ENCODE measurements around the gene DRAM2.
"Not testable (repeated sequence)": the region's sequence is repeated elsewhere in the genome, so short reads cannot be mapped to it uniquely, and the experiment has no call there.

DRAM2 gene

DNA sequence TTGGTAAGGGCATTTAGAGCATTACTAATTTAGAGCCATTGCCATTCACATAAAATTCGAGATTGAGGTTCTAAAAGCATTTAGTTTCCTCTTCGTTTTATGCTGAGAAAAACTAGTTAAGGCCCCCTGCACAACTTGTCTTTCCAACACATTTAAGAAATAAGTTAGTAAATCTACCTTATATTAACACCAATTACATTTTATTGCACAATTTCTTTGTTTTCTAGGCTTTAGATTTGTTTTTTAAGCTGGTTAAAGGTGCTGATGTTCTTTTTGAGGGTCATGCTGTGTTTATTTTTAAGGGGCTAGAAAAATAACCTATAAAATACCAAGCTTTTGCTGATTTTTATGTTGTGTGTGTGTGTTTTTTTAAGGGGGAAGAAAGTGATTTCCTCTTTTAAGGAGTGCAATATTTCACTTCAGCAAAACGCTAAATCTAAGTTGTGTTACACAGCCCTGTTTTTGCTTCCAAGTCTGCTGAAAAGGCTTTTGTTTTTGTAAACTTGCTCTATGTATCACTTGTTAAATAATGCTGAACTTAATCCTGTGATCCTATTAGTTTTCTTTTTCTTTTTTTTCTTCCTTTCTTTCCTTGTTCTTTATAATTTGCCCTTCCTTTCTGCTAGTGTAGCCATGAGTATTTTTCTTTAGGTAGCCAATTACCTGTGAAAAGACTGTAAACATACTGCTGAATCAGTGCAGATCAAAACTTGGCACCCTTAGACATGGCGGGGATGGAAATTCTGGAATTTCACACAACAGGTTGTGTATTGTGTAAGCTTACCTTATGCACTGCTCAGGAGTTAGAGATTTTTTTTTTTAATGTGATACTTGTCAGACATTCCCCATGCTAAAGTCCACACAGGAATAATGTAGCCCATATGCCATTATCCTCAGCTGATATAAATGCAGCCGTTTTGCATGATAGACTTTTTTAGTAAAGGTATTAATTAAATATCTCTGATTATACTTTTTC is 1.6 kb upstream of the DRAM2 start:
- no peak for DNase-seq

GRCh38 chr1:111140680-111140967 is 731 bp upstream of the DRAM2 start:
- no peak for DNase-seq

GRCh38 chr1:111139324-111139955 is 453 bp downstream of the DRAM2 start:
- DNase-seq = peak; percentile 53

DNA sequence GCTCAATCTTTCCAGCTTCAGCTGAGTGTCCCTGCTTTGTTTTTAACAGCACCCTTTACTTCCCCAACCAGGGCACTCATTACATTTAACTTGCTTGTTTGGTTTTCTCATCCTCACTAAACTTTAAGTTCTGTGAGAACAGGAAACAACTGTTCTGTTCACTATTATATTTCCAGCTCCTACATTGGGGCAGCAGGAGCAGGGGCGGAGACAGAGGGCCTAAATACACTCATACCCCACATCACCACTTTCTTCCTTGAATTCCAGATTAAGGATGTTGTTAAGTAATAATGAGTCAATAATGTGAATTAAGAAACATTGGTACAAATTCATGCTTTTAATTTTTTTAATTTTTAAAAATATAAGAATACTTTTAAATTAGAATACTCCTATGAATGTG is 6.0 kb downstream of the DRAM2 start:
- no peak for DNase-seq

GRCh38 chr1:111131693-111132092 is 8.2 kb downstream of the DRAM2 start:
- DNase-seq = no peak

DNA sequence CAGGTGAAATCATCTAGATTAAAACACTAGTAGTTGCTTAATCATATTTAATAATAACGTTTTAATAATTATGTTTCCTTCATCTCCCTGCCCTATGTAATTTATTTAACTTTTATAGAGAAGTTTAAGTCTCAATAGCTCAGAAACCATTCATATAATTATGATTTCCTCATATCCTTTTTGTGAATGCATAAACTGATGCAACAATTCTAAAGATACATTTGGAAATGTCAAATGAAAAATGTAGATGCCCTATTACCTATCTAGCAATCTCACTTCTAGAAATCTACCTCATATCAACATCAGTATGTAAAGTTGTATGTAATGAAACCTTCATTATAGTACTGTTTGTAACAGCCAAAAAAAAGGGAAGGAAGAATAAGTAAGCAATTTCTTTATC is 10.5 kb downstream of the DRAM2 start:
- no peak for DNase-seq

GRCh38 chr1:111127923-111128643 is 11.8 kb downstream of the DRAM2 start:
- DNase-seq = no peak

DNA sequence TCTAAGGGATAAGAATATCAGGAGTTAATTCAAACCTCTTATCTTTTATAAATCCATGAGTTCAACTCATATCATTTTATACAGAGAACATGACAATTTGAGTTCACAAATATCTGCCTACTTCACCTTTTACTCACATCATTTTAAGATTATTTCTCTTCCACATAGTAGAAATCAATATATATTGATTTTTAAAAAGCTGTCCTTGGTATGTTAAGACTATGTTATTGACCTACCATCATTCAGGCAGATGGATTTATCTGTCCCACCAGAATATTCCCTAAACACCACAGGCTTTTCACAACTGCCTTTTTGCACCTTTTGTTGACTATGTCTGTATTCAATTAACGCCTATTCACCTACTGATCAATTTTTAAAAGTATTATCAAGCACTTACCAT is 13.5 kb downstream of the DRAM2 start:
- DNase-seq = no peak

DNA sequence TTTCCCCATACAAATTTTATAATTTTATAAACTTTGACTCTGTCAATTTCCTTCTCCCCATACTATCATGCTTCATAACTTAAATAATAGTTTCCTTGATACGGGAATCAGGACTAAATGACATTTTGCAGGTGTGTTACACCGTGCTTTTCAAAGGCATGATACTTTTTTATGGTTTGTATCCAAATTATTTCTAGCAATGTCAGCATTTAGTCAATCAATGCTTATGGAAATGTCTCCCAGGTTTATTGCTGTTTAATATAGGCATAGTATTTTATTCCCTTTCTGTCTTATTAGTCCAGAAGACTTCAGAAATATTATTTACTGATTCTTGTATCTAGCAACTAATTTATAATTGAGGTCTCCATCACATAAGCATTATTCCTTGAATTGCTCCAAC is 23.4 kb downstream of the DRAM2 start:
- DNase-seq = no peak

- no peak for DNase-seq
Measured at GRCh38 chr1:111110197-111110899, 29.5 kb downstream of the DRAM2 start.

- DNase-seq = no peak
Measured at GRCh38 chr1:111104981-111105380, 34.9 kb downstream of the DRAM2 start.

DNA sequence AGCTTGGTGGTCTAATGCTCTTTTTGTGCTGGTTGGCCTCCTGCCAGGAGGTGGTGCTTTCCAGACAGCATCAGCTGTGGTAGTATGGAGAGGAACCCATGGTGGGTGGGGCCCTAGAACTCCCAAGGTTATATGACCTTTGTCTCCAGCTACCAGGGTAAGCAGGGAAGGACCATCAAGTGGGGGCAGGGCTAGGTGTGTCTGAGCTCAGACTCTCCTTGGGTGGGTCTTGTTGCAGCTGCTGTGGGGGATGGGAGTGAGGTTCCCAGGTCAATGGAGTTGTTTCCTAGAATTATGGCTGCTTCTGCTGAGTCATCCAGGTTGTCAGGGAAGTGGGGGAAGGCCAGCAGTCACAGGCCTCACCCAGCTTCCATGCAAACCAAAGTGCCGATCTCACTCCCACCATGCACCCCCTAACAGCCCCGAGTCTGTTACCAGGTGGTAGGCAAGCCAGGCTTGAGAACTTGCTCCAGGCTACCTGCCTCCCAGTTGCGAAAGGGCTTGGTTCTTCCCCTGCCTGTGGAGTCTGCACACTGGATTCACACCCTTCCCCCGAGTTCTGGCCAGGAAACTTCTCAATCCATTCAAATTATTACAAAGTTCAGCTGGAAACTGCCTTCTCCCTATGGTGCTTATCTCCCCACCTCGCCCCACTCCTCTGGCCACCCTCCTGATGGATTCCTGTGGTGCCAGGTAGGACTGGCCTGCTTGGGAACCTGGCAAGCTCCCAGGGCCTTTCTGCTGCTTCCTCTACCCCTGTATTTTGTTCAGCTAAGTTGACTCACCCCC is 37.8 kb downstream of the DRAM2 start:
- DNase-seq = no peak

- peak; percentile 78 for DNase-seq
Measured at GRCh38 chr1:111099289-111099688, 40.6 kb downstream of the DRAM2 start.

- no peak for DNase-seq
Measured at GRCh38 chr1:111097356-111098099, 42.4 kb downstream of the DRAM2 start.

DNA sequence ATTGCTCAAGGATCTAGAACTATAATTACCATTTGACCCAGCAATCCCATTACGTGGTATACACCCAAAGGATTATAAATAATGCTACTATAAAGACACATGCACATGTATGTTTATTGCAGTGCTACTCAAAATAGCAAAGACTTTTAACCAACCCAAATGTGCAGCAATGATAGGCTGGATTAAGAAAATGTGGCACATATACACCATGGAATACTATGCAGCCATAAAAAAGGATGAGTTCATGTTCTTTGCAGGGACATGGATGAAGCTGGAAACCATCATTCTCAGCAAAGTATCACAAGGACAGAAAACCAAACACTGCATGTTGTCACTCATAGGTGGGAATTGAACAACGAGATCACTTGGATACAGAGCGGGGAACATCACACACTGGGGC is 44.5 kb downstream of the DRAM2 start:
- DNase-seq = not testable (repeated sequence)

DNA sequence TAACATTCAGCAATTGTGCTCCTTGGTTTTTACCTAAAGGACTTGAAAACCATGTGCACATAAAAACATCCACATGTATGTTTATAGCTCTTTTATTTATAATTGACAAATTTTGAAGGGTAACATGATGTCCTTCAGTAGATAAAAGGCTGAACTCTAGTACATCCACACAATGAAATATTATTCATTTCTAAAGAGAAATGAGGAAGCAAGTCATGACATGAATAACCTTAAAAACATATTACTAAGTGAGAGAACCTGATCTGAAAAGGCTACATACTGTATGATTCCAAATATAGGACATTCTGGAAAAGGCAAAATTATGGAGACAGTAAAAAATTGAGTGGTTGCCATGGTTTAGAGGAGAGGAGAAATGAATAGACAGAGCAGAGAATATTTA is 50.3 kb downstream of the DRAM2 start:
- DNase-seq = no peak

GRCh38 chr1:111085676-111086075 is 54.2 kb downstream of the DRAM2 start:
- no peak for DNase-seq

DNA sequence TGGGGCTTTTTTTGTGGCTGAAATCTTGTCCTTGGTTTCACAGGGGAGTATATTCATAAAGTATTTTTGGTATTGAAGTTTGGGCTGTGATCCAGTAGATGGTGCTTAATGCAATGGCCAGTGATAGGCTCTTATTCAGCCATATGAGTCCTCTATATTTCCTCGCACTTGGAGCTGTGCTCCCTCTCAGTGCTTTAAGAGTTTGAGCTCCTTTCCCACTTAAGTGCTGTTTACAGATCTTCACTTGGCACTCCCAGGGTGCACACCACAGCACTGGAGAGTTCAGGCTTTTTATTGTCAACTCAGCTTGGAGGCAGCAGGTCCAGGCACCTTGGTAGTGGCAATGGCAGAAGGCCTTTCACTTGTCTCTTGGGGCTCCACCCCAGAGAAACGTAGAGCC is 54.9 kb downstream of the DRAM2 start:
- DNase-seq = no peak

GRCh38 chr1:111082421-111083203 is 57.3 kb downstream of the DRAM2 start:
- no peak for DNase-seq

DNA sequence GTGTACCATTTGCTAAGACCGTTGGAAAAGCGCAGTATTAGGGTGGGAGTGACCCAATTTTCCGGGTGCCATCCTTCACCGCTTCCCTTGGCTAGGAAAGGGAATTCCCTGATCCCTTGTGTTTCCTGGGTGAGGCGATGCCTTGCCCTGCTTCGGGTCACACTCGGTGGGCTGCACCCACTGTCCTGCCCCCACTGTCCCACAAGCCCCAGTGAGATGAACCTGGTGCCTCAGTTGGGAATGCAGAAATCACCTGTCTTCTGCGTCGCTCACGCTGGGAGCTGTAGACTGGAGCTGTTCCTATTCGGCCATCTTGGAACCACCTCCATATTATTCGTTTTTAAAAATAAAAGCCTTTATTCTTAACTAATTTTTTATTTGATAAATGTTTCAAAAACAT is 60.6 kb downstream of the DRAM2 start:
- DNase-seq = not testable (repeated sequence)

DNA sequence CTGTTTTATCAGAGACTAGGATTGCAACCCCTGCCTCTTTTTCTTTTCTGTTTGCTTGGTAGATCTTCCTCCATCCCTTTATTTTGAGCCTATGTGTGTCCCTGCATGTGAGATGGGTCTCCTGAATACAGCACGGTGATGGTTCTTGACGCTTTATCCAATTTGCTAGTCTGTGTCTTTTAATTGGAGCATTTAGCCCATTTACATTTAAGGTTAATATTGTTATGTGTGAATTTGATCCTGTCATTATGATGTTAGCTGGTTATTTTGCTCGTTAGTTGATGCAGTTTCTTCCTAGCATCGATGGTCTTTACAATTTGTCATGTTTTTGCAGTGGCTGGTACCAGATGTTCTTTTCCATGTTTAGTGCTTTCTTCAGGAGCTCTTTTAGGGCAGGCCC is 62.6 kb downstream of the DRAM2 start:
- not testable (repeated sequence) for DNase-seq

Data from NCI-H748 treated with DMSO at 0.1 percent for 48 hours (cell line).